ENCODE results near the gene TBX3. TPM values are rescaled to one million over a fixed set of nuclear protein-coding genes. Genes with fewer than 3 reads are reported as not detected.
A peak's percentile ranks its signal among the peaks of the same experiment; 100 is the strongest.

The TBX3 gene
- total and polyA plus RNA-seq, 2 experiments from 2014 or later: 63.7 to 87.5 TPM

DNA sequence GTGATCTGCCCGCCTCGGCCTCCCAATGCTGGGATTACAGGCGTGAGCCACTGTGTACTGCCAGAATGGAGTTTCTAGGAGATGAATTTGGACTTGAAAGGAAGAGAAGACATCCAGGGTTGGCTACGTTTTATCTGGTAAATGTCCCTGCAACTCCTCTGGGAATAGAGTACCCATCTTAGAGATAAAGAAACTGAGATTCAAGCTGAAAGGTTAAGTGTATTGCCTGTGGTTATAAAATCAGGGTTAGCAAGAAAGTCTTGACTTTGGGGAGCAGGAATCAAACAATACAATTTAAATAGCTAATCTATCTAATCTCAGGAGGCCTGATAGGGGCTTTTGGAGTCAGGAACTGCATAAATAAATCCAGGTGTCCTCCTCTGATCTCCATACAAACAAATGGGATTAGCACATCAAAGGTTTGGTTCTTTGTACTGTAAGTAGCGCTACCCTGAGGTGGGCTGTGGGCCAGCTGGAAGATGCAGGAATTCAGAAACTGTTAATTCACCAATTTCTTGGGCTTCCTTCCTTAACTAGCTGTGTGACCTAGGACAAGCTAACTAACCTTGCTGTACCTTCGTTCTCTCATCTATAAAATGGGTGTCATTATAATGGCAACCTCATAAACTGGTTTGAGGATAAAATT is 45.1 kb downstream of the TBX3 start:
- no peak for DNase-seq (ENCODE audit: low read depth in 1 of 2, low spot score in 1 of 2)

GRCh38 chr12:114636723-114637480 is 47.1 kb downstream of the TBX3 start:
- peak; percentile 31 to 40 for DNase-seq (ENCODE audit: low read depth in 1 of 2, low spot score in 1 of 2)
- H3K4me3 ChIP-seq: no peak overlapping the region

More for the DNA sequence above, 45.1 kb downstream of the TBX3 start:
- Histone ChIP-seq H3K27me3 (no peaks in the 10 kb centered on the region), H3K9me3 (ENCODE audit: low read depth) (no peaks in the 10 kb centered on the region), H3K4me1 (ENCODE audit: low read depth) (peaks cover 7% of the 10 kb centered on the region), H3K27ac (no peak overlapping the region), H3K4me3 (no peak overlapping the region), H3K36me3 (no peaks in the 10 kb centered on the region)
- TF ChIP-seq, protein P1, sequence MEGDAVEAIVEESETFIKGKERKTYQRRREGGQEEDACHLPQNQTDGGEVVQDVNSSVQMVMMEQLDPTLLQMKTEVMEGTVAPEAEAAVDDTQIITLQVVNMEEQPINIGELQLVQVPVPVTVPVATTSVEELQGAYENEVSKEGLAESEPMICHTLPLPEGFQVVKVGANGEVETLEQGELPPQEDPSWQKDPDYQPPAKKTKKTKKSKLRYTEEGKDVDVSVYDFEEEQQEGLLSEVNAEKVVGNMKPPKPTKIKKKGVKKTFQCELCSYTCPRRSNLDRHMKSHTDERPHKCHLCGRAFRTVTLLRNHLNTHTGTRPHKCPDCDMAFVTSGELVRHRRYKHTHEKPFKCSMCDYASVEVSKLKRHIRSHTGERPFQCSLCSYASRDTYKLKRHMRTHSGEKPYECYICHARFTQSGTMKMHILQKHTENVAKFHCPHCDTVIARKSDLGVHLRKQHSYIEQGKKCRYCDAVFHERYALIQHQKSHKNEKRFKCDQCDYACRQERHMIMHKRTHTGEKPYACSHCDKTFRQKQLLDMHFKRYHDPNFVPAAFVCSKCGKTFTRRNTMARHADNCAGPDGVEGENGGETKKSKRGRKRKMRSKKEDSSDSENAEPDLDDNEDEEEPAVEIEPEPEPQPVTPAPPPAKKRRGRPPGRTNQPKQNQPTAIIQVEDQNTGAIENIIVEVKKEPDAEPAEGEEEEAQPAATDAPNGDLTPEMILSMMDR (IDR thresholded peaks at IDR 0.05; ENCODE audit: low read depth, low read length): no peak

DNA sequence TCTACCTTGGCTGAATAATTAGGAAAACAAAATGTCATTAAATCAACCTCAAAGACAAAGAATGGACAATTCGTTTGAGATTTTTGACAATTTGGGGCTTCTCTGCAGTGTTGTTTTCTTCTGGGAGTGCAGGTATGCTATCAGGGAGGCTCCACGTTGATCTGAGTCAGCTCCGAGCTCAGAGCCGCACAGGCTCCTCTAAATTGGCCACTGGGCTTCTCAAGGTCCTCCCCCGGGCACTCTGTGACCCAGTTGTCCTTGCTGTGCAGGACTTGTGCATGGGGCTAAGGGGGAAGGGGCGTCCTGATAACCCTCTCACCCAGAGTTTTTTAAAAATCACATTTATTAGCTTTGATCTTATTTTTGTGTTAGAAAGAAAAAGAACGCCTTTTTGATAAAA is 52.7 kb downstream of the TBX3 start:
- no peak for DNase-seq (ENCODE audit: low read depth in 1 of 2, low spot score in 1 of 2)
- no peaks in the 10 kb centered on the region for H3K36me3 ChIP-seq
- H3K9me3 ChIP-seq (ENCODE audit: low read depth): no peaks in the 10 kb centered on the region
- H3K4me1 ChIP-seq (ENCODE audit: low read depth): no peaks in the 10 kb centered on the region
- TF ChIP-seq, protein P1 (IDR thresholded peaks at IDR 0.05; ENCODE audit: low read depth, low read length): no peak
- H3K27me3 ChIP-seq: no peaks in the 10 kb centered on the region
- no peak overlapping the region for H3K4me3 ChIP-seq
- no peak overlapping the region for H3K27ac ChIP-seq

More at GRCh38 chr12:114636723-114637480, 47.1 kb downstream of the TBX3 start:
- Histone ChIP-seq H3K4me1 (ENCODE audit: low read depth) (peaks cover 7% of the 10 kb centered on the region), H3K9me3 (ENCODE audit: low read depth) (no peaks in the 10 kb centered on the region), H3K27me3 (no peaks in the 10 kb centered on the region), H3K36me3 (no peaks in the 10 kb centered on the region), H3K27ac (no peak overlapping the region)
- TF ChIP-seq, protein P1 (IDR thresholded peaks at IDR 0.05; ENCODE audit: low read depth, low read length): peak; percentile 48

GRCh38 chr12:114628199-114628598 is 55.8 kb downstream of the TBX3 start:
- Histone ChIP-seq H3K27me3 (no peaks in the 10 kb centered on the region), H3K9me3 (ENCODE audit: low read depth) (no peaks in the 10 kb centered on the region), H3K4me1 (ENCODE audit: low read depth) (no peaks in the 10 kb centered on the region), H3K36me3 (no peaks in the 10 kb centered on the region), H3K27ac (no peak overlapping the region), H3K4me3 (no peak overlapping the region)
- TF ChIP-seq, protein P1 (IDR thresholded peaks at IDR 0.05; ENCODE audit: low read depth, low read length): no peak
- no peak for DNase-seq (ENCODE audit: low read depth in 1 of 2, low spot score in 1 of 2)

DNA sequence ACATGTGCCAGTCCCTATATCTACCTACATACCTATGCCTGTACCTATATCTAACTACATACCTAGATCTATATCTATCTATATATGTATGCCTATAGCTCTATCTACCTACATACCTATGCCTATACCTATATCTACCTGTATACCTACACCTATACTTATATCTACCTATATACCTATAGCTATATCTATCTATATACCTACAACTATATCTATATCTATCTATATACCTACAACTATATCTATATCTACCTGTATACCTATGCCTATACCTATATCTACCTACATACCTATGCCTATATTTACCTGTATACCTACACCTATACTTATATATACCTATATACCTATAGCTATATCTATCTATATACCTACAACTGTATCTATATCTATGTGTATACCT is 56.6 kb downstream of the TBX3 start:
- H3K4me1 ChIP-seq (ENCODE audit: low read depth): no peaks in the 10 kb centered on the region
- no peak overlapping the region for H3K27ac ChIP-seq
- DNase-seq (ENCODE audit: low read depth in 1 of 2, low spot score in 1 of 2): no peak
- no peaks in the 10 kb centered on the region for H3K36me3 ChIP-seq
- H3K9me3 ChIP-seq (ENCODE audit: low read depth): no peaks in the 10 kb centered on the region
- no peaks in the 10 kb centered on the region for H3K27me3 ChIP-seq
- TF ChIP-seq, protein P1 (IDR thresholded peaks at IDR 0.05; ENCODE audit: low read depth, low read length): no peak
- no peak overlapping the region for H3K4me3 ChIP-seq
